Osteocyte (in vitro differentiated cells): ENCODE data around the gene GALNT14. TPM values are rescaled to one million over a fixed set of nuclear protein-coding genes. Genes with fewer than 3 reads are reported as not detected.

Source experiments
- DNase-seq: peaks from one replicate; pipeline ENCODE4 v3.0.0; 2021; ENCODE audit warnings: mixed read lengths; ENCODE audit not compliant: unreplicated experiment; ENCODE audit errors: extremely low spot score
- H3K27ac Mint-ChIP-seq: one replicate; pipeline ENCODE4 v1.8.0; 2021; ENCODE audit warnings: mild to moderate bottlenecking, mixed read lengths; ENCODE audit not compliant: unreplicated experiment
- H3K27me3 Mint-ChIP-seq: one replicate; pipeline ENCODE4 v1.8.0; 2021; ENCODE audit warnings: mixed read lengths; ENCODE audit not compliant: unreplicated experiment
- H3K36me3 Mint-ChIP-seq: one replicate; pipeline ENCODE4 v1.8.0; 2021; ENCODE audit warnings: mixed read lengths; ENCODE audit not compliant: unreplicated experiment
- H3K4me1 Mint-ChIP-seq: one replicate; pipeline ENCODE4 v1.8.0; 2021; ENCODE audit warnings: mixed read lengths; ENCODE audit not compliant: unreplicated experiment
- H3K4me3 Mint-ChIP-seq: one replicate; pipeline ENCODE4 v1.8.0; 2021; ENCODE audit warnings: mild to moderate bottlenecking, moderate library complexity, mixed read lengths; ENCODE audit not compliant: unreplicated experiment
- H3K9me3 Mint-ChIP-seq: one replicate; pipeline ENCODE4 v1.8.0; 2021; ENCODE audit warnings: mixed read lengths; ENCODE audit not compliant: unreplicated experiment
- total RNA-seq: library from RNA; stranded (reverse); gene quantifications from 2 replicates; pipeline ENCODE4 v1.2.1, GENCODE V29; 2021
- TF ChIP-seq, protein P1 (sequence below): fragments of 200-600 bp; sonication (generic); IDR thresholded peaks from 2 replicates; pipeline ENCODE4 v1.5.0; 2021; ENCODE audit warnings: antibody characterized with exemption, mild to moderate bottlenecking, moderate library complexity

The GALNT14 gene
- total RNA-seq, 1 donor from 2014 or later = 4.1 TPM

DNA sequence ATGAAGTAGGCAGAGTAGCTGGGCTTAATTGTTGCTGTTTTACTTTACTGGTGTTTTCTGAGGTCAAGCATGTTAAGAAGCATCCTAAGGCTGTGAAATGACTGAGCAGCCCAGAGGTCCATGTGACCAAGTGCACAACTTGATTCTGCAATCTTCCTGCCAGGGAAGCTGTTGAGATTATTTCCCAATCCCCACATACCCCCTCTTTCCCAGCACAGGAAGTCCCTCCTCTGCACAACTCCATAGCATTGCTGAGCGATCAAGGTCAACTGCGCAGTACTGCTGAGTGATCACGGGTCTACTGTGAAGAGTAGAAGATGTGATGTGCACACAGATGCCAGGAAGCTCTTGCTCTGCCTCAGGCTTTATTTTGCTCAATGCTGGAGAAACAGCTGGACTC, 105.8 kb downstream of the GALNT14 start:
- Mint-ChIP-seq H3K4me3 (no peak overlapping the region), H3K27ac (no peak overlapping the region), H3K4me1 (no peaks in the 10 kb centered on the region), H3K27me3 (no peaks in the 10 kb centered on the region), H3K9me3 (peaks cover 16% of the 10 kb centered on the region), H3K36me3 (no peaks in the 10 kb centered on the region)
- TF ChIP-seq, protein P1, sequence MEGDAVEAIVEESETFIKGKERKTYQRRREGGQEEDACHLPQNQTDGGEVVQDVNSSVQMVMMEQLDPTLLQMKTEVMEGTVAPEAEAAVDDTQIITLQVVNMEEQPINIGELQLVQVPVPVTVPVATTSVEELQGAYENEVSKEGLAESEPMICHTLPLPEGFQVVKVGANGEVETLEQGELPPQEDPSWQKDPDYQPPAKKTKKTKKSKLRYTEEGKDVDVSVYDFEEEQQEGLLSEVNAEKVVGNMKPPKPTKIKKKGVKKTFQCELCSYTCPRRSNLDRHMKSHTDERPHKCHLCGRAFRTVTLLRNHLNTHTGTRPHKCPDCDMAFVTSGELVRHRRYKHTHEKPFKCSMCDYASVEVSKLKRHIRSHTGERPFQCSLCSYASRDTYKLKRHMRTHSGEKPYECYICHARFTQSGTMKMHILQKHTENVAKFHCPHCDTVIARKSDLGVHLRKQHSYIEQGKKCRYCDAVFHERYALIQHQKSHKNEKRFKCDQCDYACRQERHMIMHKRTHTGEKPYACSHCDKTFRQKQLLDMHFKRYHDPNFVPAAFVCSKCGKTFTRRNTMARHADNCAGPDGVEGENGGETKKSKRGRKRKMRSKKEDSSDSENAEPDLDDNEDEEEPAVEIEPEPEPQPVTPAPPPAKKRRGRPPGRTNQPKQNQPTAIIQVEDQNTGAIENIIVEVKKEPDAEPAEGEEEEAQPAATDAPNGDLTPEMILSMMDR = no peak
- DNase-seq = no peak

DNA sequence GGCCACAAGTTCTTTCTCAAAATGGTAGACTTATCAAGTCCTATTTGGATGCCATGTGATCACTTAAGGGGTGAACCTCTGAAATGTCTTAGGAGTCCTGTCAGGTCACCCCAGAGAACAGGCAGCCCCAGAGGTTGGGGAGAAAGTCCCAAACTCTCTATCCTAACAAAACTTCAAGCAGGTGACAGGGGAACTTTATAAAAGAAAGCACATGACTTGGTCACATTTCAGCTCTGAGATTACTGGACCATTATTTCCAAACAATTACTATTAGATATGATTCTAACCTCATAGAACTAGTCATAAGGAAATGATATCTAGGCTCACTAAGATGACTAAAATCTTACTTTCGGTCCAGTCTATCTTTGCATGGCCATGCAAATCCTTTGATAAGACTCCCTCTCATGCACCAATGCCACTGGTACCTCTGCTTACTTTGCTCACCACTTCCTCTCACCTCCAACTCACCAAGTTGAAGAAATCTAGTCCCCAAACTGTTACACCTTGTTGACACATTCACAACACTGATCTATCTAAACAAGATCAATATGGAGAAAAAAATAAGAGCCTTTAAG, 107.0 kb downstream of the GALNT14 start:
- Mint-ChIP-seq H3K9me3 (peaks cover 4% of the 10 kb centered on the region), H3K4me1 (no peaks in the 10 kb centered on the region), H3K4me3 (no peak overlapping the region), H3K36me3 (no peaks in the 10 kb centered on the region), H3K27me3 (no peaks in the 10 kb centered on the region), H3K27ac (no peak overlapping the region)
- TF ChIP-seq, protein P1 = no peak
- no peak for DNase-seq

DNA sequence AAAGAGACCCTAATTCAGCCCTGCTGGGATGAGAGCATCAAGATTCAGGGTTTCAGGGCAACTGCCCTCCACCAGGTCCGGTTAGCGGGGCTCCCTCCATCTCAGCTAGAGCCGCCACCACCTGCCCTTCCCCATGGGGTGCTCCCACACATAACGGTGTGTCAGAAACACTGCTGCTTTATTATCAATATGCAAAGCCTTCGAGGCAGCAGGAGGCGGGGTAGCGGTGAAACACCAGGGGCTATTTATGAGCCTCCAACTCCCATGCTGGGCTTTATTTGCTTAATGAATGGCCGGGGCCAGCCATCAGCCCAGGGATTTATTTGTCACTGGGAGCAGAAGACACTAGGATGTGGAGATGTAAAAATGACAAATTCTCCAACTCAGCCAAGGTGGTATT, 109.8 kb downstream of the GALNT14 start:
- H3K27ac Mint-ChIP-seq = no peak overlapping the region
- H3K4me1 Mint-ChIP-seq = no peaks in the 10 kb centered on the region
- no peaks in the 10 kb centered on the region for H3K27me3 Mint-ChIP-seq
- TF ChIP-seq, protein P1 = no peak
- H3K4me3 Mint-ChIP-seq = no peak overlapping the region
- no peak for DNase-seq
- no peaks in the 10 kb centered on the region for H3K9me3 Mint-ChIP-seq
- H3K36me3 Mint-ChIP-seq = no peaks in the 10 kb centered on the region

DNA sequence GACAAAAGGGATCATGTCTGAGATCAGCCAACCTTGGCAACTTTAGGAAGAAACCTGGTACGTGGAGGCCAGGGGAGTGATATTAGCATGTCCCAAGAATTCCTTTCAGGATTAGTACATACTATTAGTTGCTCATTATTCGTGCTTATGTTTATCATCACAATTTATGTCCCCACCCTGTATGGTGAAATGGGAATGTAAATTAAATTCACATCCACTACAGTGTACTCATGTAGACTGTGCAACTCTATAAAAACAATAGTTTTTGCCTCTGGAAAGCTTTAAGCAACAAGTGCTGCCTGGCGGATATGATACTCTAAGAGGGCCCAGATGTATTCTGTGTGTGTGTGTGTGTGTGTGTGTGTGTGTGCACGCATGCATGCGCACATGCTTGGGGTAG, 110.7 kb downstream of the GALNT14 start:
- Mint-ChIP-seq H3K4me1 (no peaks in the 10 kb centered on the region), H3K4me3 (no peak overlapping the region), H3K36me3 (no peaks in the 10 kb centered on the region), H3K9me3 (no peaks in the 10 kb centered on the region), H3K27me3 (no peaks in the 10 kb centered on the region), H3K27ac (no peak overlapping the region)
- TF ChIP-seq, protein P1 = no peak
- no peak for DNase-seq

DNA sequence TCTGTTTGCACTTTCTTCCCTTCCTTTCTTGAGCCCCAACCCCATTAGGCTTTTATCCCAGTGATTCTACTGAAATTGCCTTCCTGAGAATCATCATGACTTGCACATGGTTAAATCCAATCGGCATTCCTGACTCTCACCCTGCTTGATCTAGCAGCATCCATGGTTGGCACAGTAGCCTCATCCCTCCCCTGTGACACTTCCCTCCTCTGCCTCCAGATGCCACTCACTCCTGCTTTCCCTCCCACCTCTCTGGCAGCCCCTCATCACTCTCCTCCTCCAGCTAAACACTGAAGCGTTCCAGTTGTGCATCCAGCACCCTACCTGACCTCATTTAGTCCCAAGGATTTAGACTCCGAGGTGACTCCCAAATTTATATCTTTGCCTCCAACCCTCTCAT, 114.7 kb downstream of the GALNT14 start:
- Mint-ChIP-seq H3K36me3 (no peaks in the 10 kb centered on the region), H3K4me1 (no peaks in the 10 kb centered on the region), H3K4me3 (no peak overlapping the region), H3K9me3 (no peaks in the 10 kb centered on the region), H3K27me3 (no peaks in the 10 kb centered on the region), H3K27ac (no peak overlapping the region)
- TF ChIP-seq, protein P1 = no peak
- no peak for DNase-seq
